Suprapubic skin (tissue), 4 donors: ENCODE measurements around the gene RBP3.

ENCODE experiments used
- EP300 ChIP-seq: sonication (generic); formaldehyde crosslinking; IDR thresholded peaks from one replicate; pipeline ENCODE4 v1.6.1; 2017; ENCODE audit warnings: antibody characterized with exemption
- POLR2A ChIP-seq, 2 donors: fragments of 450-650 bp; IDR thresholded peaks; one replicate each; pipeline ENCODE4 v1.6.1; 2017; ENCODE audit warnings: antibody characterized with exemption in 2 of 2, mild to moderate bottlenecking in 2 of 2, moderate library complexity in 2 of 2
- POLR2AphosphoS5 ChIP-seq, 3 donors: sonication (generic); formaldehyde crosslinking; IDR thresholded peaks; one replicate each; pipeline ENCODE4 v1.6.1; 2017; ENCODE audit warnings: antibody characterized with exemption in 3 of 3
- TF ChIP-seq, protein P1 (sequence below), 2 donors: fragments of 200-600 bp in 1 of 2; fragments of 450-650 bp in 1 of 2; sonication (generic) in 1 of 2; IDR thresholded peaks; one replicate each; pipeline ENCODE4 v1.5.1; 2016 to 2019; ENCODE audit warnings: antibody characterized with exemption in 2 of 2, mild to moderate bottlenecking in 1 of 2, moderate library complexity in 1 of 2

DNA sequence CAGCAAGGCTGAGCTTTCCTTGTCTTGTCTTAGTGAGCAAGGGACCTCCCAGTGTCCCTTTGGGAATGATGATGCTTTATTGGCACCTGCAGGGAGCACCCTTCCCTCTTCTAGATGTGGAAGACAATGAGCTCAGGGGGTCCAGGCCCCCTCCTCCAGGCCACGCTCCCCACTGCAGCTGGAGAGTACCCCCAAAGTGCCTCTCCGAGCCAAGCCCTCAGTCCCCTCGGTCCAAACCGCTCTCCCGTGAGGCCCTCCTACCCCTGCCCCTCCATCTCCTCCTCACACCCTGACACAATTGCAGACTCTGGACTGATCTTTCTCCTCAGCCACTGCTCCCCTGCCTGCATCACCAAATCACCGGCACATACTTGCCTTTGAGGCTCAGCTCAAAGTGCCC, 16.7 kb downstream of the RBP3 start:
- TF ChIP-seq POLR2AphosphoS5 (IDR thresholded peaks at IDR 0.05), result no peak
- TF ChIP-seq, protein P1, sequence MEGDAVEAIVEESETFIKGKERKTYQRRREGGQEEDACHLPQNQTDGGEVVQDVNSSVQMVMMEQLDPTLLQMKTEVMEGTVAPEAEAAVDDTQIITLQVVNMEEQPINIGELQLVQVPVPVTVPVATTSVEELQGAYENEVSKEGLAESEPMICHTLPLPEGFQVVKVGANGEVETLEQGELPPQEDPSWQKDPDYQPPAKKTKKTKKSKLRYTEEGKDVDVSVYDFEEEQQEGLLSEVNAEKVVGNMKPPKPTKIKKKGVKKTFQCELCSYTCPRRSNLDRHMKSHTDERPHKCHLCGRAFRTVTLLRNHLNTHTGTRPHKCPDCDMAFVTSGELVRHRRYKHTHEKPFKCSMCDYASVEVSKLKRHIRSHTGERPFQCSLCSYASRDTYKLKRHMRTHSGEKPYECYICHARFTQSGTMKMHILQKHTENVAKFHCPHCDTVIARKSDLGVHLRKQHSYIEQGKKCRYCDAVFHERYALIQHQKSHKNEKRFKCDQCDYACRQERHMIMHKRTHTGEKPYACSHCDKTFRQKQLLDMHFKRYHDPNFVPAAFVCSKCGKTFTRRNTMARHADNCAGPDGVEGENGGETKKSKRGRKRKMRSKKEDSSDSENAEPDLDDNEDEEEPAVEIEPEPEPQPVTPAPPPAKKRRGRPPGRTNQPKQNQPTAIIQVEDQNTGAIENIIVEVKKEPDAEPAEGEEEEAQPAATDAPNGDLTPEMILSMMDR (IDR thresholded peaks at IDR 0.05), result no peak
- TF ChIP-seq POLR2A (IDR thresholded peaks at IDR 0.05), result no peak
- TF ChIP-seq EP300, result no peak
